Activated naive CD4-positive, alpha-beta T cell treated with anti-CD3 and anti-CD28 coated beads for 36 hours (primary cell): ENCODE data around the gene ARL13A. TPM values are rescaled to one million over a fixed set of nuclear protein-coding genes. Genes with fewer than 3 reads are reported as not detected.
"Not testable (repeated sequence)": the region's sequence is repeated elsewhere in the genome, so short reads cannot be mapped to it uniquely, and the experiment has no call there.

Experiments used
- CTCF ChIA-PET: fragments of 350-600 bp; sonication (Branson Sonifier 250); formaldehyde crosslinking; loops from one replicate; lab custom pipeline; 2021; ENCODE audit warnings: antibody characterized with exemption; lab: Charles Lee
- DNase-seq: peaks from one replicate; pipeline ENCODE4 v3.0.0-alpha.2; 2020
- H3K27ac Mint-ChIP-seq: one replicate; pipeline ENCODE4 v1.8.0; 2021; ENCODE audit warnings: mild to moderate bottlenecking, mixed read lengths
- H3K27me3 Mint-ChIP-seq: one replicate; pipeline ENCODE4 v1.8.0; 2021; ENCODE audit warnings: low read depth, mixed read lengths
- H3K36me3 Mint-ChIP-seq: one replicate; pipeline ENCODE4 v1.8.0; 2021; ENCODE audit warnings: low read depth, mixed read lengths
- H3K4me1 Mint-ChIP-seq: one replicate; pipeline ENCODE4 v1.8.0; 2021; ENCODE audit warnings: low read depth, mixed read lengths
- H3K4me3 Mint-ChIP-seq: one replicate; pipeline ENCODE4 v1.8.0; 2021; ENCODE audit warnings: mild to moderate bottlenecking, moderate library complexity, mixed read lengths
- H3K9me3 Mint-ChIP-seq: one replicate; pipeline ENCODE4 v1.8.0; 2021; ENCODE audit warnings: mixed read lengths
- intact Hi-C: fragments of 100-400 bp; cut with micrococcal nuclease; formaldehyde crosslinking; loops from one replicate; pipeline ENCODE4 v1.15.1; 2023
- total RNA-seq, 2 experiments: library from RNA; stranded (reverse); gene quantifications; one replicate each; pipeline ENCODE4 v1.2.3, GENCODE V29; 2021

The ARL13A gene
- total RNA-seq, 2 experiments from 2014 or later = not detected

- no peak overlapping the region for H3K27ac Mint-ChIP-seq
- CTCF ChIA-PET = interaction anchor here (0.6 kb wide), 2 partner anchors 70 to 129 kb away, joined by 3 to 4 read pairs; partner anchors contain the start of gene XKRX
- no peaks in the 10 kb centered on the region for H3K9me3 Mint-ChIP-seq
- H3K27me3 Mint-ChIP-seq = no peaks in the 10 kb centered on the region
- DNase-seq = no peak
- peaks cover 12% of the 10 kb centered on the region for H3K4me1 Mint-ChIP-seq
- no peak overlapping the region for H3K4me3 Mint-ChIP-seq
- intact Hi-C loops = no loop called here
- H3K36me3 Mint-ChIP-seq = no peaks in the 10 kb centered on the region
Measured at GRCh38 chrX:100999451-100999850, 29.9 kb downstream of the ARL13A start.

DNA sequence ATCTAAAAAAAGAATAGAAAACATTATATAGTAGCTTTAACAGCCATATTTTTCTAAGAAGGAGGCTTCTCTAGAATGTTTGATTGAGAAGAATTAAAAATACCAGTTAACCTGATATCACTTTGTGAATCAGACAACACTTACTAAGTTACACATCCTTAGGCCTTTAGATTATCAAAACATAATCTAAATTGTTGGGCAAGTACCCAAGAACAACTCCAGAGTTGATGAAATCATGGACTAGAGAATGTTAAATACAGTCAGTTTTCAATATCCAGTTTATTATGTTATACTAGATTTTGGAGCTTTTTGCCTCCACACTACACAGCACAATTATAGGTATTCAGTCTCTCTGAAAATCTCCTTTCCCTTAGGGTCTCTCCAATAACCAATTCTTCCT is 39.6 kb downstream of the ARL13A start:
- Mint-ChIP-seq H3K27me3 (no peaks in the 10 kb centered on the region), H3K27ac (no peak overlapping the region), H3K9me3 (no peaks in the 10 kb centered on the region), H3K4me1 (no peaks in the 10 kb centered on the region), H3K36me3 (peaks cover 6% of the 10 kb centered on the region), H3K4me3 (no peak overlapping the region)
- intact Hi-C loops = no loop called here
- DNase-seq = no peak
- CTCF ChIA-PET = no interaction called here

GRCh38 chrX:101012031-101012430 is 42.5 kb downstream of the ARL13A start:
- intact Hi-C loops, CTCF ChIA-PET, H3K27ac Mint-ChIP-seq, H3K9me3 Mint-ChIP-seq, H3K4me1 Mint-ChIP-seq, DNase-seq, H3K27me3 Mint-ChIP-seq, H3K4me3 Mint-ChIP-seq: not testable (repeated sequence)
- H3K36me3 Mint-ChIP-seq = peaks cover 15% of the 10 kb centered on the region

GRCh38 chrX:101022020-101022419 is 52.5 kb downstream of the ARL13A start:
- Mint-ChIP-seq H3K27me3 (no peaks in the 10 kb centered on the region), H3K4me3 (no peak overlapping the region), H3K36me3 (peaks cover 18% of the 10 kb centered on the region), H3K9me3 (no peaks in the 10 kb centered on the region), H3K27ac (no peak overlapping the region), H3K4me1 (peaks cover 3% of the 10 kb centered on the region)
- no peak for DNase-seq
- intact Hi-C loops = no loop called here
- CTCF ChIA-PET = interaction anchor here (0.6 to 1.4 kb wide), 2 partner anchors 28 to 191 kb away, joined by 3 read pairs; no protein-coding TSS in a partner anchor

- Mint-ChIP-seq H3K27ac (no peak overlapping the region), H3K4me1 (peaks cover 9% of the 10 kb centered on the region), H3K9me3 (no peaks in the 10 kb centered on the region), H3K36me3 (peaks cover 33% of the 10 kb centered on the region), H3K4me3 (no peak overlapping the region), H3K27me3 (no peaks in the 10 kb centered on the region)
- CTCF ChIA-PET = interaction anchor here (0.6 kb wide), 1 partner anchor 143 kb away, joined by 7 read pairs; no protein-coding TSS in a partner anchor
- intact Hi-C loops = no loop called here
- DNase-seq = no peak
Measured at GRCh38 chrX:101025126-101025525, 55.6 kb downstream of the ARL13A start.

GRCh38 chrX:101028562-101028961 is 59.1 kb downstream of the ARL13A start:
- H3K9me3 Mint-ChIP-seq = no peaks in the 10 kb centered on the region
- no peak for DNase-seq
- CTCF ChIA-PET = no interaction called here
- H3K4me3 Mint-ChIP-seq = no peak overlapping the region
- no peak overlapping the region for H3K27ac Mint-ChIP-seq
- intact Hi-C loops = no loop called here
- peaks cover 9% of the 10 kb centered on the region for H3K4me1 Mint-ChIP-seq
- peaks cover 28% of the 10 kb centered on the region for H3K36me3 Mint-ChIP-seq
- H3K27me3 Mint-ChIP-seq = no peaks in the 10 kb centered on the region

GRCh38 chrX:101029665-101030064 is 60.2 kb downstream of the ARL13A start:
- Mint-ChIP-seq H3K4me3 (no peak overlapping the region), H3K27ac (no peak overlapping the region)
- intact Hi-C loops = no loop called here

DNA sequence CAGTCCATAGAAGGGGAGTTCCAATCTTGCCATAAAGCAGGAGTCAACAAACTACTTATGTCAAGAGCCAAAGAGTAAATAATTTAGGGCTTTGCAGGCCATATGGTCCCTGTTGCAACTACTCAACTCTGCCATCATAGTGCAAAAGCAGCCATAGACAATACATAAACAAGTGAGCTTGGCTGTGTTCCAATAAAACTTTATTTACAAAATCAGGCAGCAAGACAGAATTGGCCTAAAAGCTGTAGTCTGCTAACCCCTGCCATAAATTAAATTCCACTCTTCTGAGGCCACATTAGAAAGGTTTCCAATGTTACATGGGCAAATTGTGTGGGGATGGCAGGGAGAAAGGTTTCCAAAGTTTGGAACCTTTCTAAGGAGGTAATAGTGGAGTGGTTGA is 67.7 kb downstream of the ARL13A start:
- H3K4me1 Mint-ChIP-seq = peaks cover 5% of the 10 kb centered on the region
- peaks cover 12% of the 10 kb centered on the region for H3K36me3 Mint-ChIP-seq
- H3K27me3 Mint-ChIP-seq = no peaks in the 10 kb centered on the region
- no peak for DNase-seq
- CTCF ChIA-PET = interaction anchor here (0.6 kb wide), 1 partner anchor 199 kb away, joined by 4 read pairs; no protein-coding TSS in a partner anchor
- H3K4me3 Mint-ChIP-seq = no peak overlapping the region
- intact Hi-C loops = no loop called here
- H3K27ac Mint-ChIP-seq = no peak overlapping the region
- no peaks in the 10 kb centered on the region for H3K9me3 Mint-ChIP-seq

More at GRCh38 chrX:101029665-101030064, 60.2 kb downstream of the ARL13A start:
- H3K4me1 Mint-ChIP-seq = peaks cover 9% of the 10 kb centered on the region
- DNase-seq = no peak
- no peaks in the 10 kb centered on the region for H3K27me3 Mint-ChIP-seq
- no peaks in the 10 kb centered on the region for H3K9me3 Mint-ChIP-seq
- CTCF ChIA-PET = no interaction called here
- H3K36me3 Mint-ChIP-seq = peaks cover 28% of the 10 kb centered on the region

DNA sequence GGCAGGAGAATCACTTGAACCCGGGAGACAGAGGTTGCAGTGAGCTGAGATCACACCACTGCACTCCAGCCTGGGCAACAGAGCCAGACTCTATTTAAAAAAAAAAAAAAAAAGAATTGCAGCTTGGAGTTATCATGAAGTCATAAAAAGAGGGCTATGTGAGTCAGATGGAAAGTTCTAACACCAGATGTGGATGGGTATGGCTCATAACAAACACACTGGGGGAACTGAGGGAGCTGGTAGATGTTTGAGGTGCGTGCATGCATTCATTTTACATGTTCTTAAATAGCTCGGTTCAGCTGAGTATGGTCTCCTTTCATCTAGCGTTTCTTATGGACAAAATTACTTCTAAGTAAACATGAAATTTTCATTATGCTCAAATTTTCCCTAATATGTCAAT is 70.7 kb downstream of the ARL13A start:
- Mint-ChIP-seq H3K36me3 (peaks cover 17% of the 10 kb centered on the region), H3K9me3 (no peaks in the 10 kb centered on the region), H3K4me1 (peaks cover 8% of the 10 kb centered on the region), H3K27me3 (no peaks in the 10 kb centered on the region), H3K4me3 (no peak overlapping the region), H3K27ac (no peak overlapping the region)
- intact Hi-C loops = no loop called here
- peak; percentile 5 for DNase-seq
- CTCF ChIA-PET = no interaction called here

Other genes with a start within 250 kb of the ARL13A start
- not detected for gene SYTL4, start 237.6 kb upstream of the ARL13A start, total RNA-seq
- gene CSTF2, start 149.3 kb upstream of the ARL13A start, total RNA-seq = 10 to 100 TPM; 44.3 to 46.8 TPM
- gene NOX1, start 95.3 kb upstream of the ARL13A start, total RNA-seq = not detected
- under 1 TPM; 0.64 to 0.72 TPM for gene XKRX, start 40.8 kb upstream of the ARL13A start, total RNA-seq
- 10 to 100 TPM; 20.2 to 22.2 TPM for gene TRMT2B, start 82.4 kb downstream of the ARL13A start, total RNA-seq
- gene TMEM35A, start 109.2 kb downstream of the ARL13A start, total RNA-seq = not detected
- gene CENPI, start 128.5 kb downstream of the ARL13A start, total RNA-seq = 10 to 100 TPM; 19.1 to 20.4 TPM